Suprapubic skin (tissue), 4 donors: Measurements from ENCODE around the gene MCMBP.

Experiments
- EP300 ChIP-seq: sonication (generic); formaldehyde crosslinking; IDR thresholded peaks from one replicate; pipeline ENCODE4 v1.6.1; 2017; ENCODE audit warnings: antibody characterized with exemption
- POLR2A ChIP-seq, 2 donors: fragments of 450-650 bp; IDR thresholded peaks; one replicate each; pipeline ENCODE4 v1.6.1; 2017; ENCODE audit warnings: antibody characterized with exemption in 2 of 2, mild to moderate bottlenecking in 2 of 2, moderate library complexity in 2 of 2
- POLR2AphosphoS5 ChIP-seq, 3 donors: sonication (generic); formaldehyde crosslinking; IDR thresholded peaks; one replicate each; pipeline ENCODE4 v1.6.1; 2017; ENCODE audit warnings: antibody characterized with exemption in 3 of 3
- TF ChIP-seq, protein P1 (sequence below), 2 donors: fragments of 200-600 bp in 1 of 2; fragments of 450-650 bp in 1 of 2; sonication (generic) in 1 of 2; IDR thresholded peaks; one replicate each; pipeline ENCODE4 v1.5.1; 2016 to 2019; ENCODE audit warnings: antibody characterized with exemption in 2 of 2, mild to moderate bottlenecking in 1 of 2, moderate library complexity in 1 of 2

DNA sequence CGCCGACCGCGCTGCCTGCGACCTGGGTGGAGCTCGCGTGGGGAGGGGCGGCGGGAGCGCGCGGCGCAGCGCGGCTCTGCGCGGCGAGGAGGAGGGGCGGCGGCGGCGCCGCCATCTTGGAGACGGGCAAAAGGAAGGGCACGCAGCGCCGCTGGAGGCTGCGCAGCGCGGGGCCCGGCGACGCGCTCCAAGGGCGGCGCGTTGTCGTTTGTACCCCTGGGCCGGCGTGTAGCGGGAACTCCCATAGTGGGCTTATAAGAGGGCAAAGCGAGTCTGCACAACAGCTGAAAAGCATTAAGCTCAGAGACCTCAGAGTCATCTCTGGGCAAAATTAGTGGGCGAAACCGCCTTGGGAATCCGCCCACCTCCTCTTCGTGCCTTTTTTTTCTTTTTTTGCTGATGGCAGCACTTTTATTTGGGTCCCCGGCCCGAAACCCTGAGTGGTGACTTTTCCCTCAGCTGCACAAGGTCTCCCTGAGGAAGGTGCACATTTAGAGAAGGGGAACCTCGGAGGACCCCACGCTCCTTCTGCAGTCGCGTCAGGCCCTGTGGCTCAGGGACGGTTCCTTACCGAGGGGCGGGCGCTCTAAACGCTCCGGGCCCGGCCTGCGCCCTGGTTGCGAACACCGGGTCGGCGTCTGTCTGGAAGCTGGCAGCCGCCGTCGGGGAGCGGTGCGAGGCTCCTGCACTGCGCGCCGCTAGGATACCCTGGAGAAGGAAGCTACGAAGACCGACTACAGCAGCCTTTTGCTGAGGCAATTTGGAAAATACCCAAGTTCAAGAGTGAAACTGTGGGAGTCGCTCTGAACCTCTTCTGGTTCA lies 428 bp upstream of the MCMBP start:
- TF ChIP-seq EP300 (no peak), POLR2A (IDR thresholded peaks at IDR 0.05) (peak in 1 of 2 donors; percentile 5), POLR2AphosphoS5 (IDR thresholded peaks at IDR 0.05) (no peak)
- TF ChIP-seq, protein P1, sequence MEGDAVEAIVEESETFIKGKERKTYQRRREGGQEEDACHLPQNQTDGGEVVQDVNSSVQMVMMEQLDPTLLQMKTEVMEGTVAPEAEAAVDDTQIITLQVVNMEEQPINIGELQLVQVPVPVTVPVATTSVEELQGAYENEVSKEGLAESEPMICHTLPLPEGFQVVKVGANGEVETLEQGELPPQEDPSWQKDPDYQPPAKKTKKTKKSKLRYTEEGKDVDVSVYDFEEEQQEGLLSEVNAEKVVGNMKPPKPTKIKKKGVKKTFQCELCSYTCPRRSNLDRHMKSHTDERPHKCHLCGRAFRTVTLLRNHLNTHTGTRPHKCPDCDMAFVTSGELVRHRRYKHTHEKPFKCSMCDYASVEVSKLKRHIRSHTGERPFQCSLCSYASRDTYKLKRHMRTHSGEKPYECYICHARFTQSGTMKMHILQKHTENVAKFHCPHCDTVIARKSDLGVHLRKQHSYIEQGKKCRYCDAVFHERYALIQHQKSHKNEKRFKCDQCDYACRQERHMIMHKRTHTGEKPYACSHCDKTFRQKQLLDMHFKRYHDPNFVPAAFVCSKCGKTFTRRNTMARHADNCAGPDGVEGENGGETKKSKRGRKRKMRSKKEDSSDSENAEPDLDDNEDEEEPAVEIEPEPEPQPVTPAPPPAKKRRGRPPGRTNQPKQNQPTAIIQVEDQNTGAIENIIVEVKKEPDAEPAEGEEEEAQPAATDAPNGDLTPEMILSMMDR (IDR thresholded peaks at IDR 0.05): no peak
